Lower leg skin (tissue), 3 donors: ENCODE results near the gene CFHR2.

ENCODE experiments used
- POLR2A ChIP-seq, 2 donors: fragments of 450-650 bp; IDR thresholded peaks; one replicate each; pipeline ENCODE4 v1.6.1; 2016 to 2017; ENCODE audit warnings: antibody characterized with exemption in 2 of 2, mild to moderate bottlenecking in 1 of 2, moderate library complexity in 1 of 2
- TF ChIP-seq, protein P1 (sequence below), 3 donors: fragments of 450-650 bp; IDR thresholded peaks; one replicate each; pipeline ENCODE4 v1.5.1; 2016; ENCODE audit warnings: antibody characterized with exemption in 3 of 3, mild to moderate bottlenecking in 3 of 3, moderate library complexity in 2 of 3

DNA sequence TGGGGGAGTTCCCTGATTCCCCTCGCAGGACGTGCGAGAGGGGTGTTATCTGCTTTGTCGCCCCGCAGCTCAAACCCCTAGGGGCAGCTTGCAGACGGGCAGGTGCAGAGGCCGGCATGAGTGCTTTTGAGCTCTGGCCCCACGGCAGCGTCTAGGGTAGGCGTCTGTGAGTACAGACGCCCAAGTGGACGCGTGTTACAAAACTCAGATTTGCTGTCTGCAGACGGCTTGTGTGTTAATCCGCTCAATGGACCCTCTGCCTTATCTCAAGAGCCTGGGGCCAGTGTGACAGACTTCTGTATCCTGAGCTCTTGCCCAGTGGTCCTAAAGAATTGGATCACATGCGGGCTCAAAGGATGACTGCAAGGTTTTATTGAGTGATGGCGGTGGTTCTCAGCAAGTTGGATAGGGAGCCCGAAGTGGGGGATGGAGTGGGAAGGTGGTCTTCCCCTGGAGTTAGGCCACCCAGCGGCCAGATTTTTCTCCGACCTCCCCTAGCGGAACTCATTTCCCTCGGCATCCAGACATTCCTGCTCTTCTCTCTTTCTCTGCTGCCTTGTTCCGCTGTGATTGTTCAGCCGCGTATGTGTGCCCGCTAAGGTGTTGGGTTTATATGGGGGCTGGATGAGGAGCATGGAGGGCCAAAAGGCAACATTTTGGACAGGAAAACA is 46.2 kb upstream of the CFHR2 start:
- TF ChIP-seq, protein P1, sequence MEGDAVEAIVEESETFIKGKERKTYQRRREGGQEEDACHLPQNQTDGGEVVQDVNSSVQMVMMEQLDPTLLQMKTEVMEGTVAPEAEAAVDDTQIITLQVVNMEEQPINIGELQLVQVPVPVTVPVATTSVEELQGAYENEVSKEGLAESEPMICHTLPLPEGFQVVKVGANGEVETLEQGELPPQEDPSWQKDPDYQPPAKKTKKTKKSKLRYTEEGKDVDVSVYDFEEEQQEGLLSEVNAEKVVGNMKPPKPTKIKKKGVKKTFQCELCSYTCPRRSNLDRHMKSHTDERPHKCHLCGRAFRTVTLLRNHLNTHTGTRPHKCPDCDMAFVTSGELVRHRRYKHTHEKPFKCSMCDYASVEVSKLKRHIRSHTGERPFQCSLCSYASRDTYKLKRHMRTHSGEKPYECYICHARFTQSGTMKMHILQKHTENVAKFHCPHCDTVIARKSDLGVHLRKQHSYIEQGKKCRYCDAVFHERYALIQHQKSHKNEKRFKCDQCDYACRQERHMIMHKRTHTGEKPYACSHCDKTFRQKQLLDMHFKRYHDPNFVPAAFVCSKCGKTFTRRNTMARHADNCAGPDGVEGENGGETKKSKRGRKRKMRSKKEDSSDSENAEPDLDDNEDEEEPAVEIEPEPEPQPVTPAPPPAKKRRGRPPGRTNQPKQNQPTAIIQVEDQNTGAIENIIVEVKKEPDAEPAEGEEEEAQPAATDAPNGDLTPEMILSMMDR (IDR thresholded peaks at IDR 0.05), result no peak
- TF ChIP-seq POLR2A (IDR thresholded peaks at IDR 0.05), result no peak
